Upper lobe of right lung (tissue), 1 donor: ENCODE measurements around the gene KLHL4. TPM values are rescaled to one million over a fixed set of nuclear protein-coding genes. Genes with fewer than 3 reads are reported as not detected.

ENCODE experiments used
- ATAC-seq: fragments of 200-7000 bp; cut with Tn5 transposase; one replicate; pipeline ENCODE4 v1.9.1; 2020; ENCODE audit warnings: mild to moderate bottlenecking, moderate library complexity
- DNase-seq: peaks from one replicate; pipeline ENCODE4 v3.0.0-alpha.2; 2020
- H3K27ac ChIP-seq: fragments of 200-600 bp; one replicate; pipeline ENCODE4 v1.8.0; 2022
- H3K27me3 ChIP-seq: fragments of 200-600 bp; one replicate; pipeline ENCODE4 v1.8.0; 2022; ENCODE audit warnings: mild to moderate bottlenecking
- H3K36me3 ChIP-seq: fragments of 200-600 bp; one replicate; pipeline ENCODE4 v1.8.0; 2022
- H3K4me1 ChIP-seq: fragments of 200-600 bp; one replicate; pipeline ENCODE4 v1.8.0; 2022
- H3K4me3 ChIP-seq: fragments of 200-600 bp; one replicate; pipeline ENCODE4 v1.8.0; 2022; ENCODE audit warnings: mild to moderate bottlenecking
- H3K9me3 ChIP-seq: fragments of 200-600 bp; one replicate; pipeline ENCODE4 v1.8.0; 2022
- intact Hi-C: fragments of 100-400 bp; cut with DNase I; formaldehyde crosslinking; loops from one replicate; pipeline ENCODE4 v1.11.0; 2022
- total RNA-seq: library from RNA; stranded (reverse); fragmentation: NEBNext Ultra II Directional; extraction: Animal tissue kit (Norgen Biotek cat#: 25700); gene quantifications from one replicate; pipeline ENCODE4 v1.2.1, GENCODE V29; 2021
- TF ChIP-seq, protein P1 (sequence below): fragments of 200-600 bp; IDR thresholded peaks from one replicate; pipeline ENCODE4 v1.8.0; 2022; ENCODE audit warnings: antibody characterized with exemption
- donor health status: DM: no; HTN: yes; CAD: no; lungs with severe emphysema.

Gene KLHL4
- total RNA-seq, 1 donor from 2014 or later, result 1.0 TPM

- no peak overlapping the region for H3K27ac ChIP-seq
- TF ChIP-seq, protein P1, sequence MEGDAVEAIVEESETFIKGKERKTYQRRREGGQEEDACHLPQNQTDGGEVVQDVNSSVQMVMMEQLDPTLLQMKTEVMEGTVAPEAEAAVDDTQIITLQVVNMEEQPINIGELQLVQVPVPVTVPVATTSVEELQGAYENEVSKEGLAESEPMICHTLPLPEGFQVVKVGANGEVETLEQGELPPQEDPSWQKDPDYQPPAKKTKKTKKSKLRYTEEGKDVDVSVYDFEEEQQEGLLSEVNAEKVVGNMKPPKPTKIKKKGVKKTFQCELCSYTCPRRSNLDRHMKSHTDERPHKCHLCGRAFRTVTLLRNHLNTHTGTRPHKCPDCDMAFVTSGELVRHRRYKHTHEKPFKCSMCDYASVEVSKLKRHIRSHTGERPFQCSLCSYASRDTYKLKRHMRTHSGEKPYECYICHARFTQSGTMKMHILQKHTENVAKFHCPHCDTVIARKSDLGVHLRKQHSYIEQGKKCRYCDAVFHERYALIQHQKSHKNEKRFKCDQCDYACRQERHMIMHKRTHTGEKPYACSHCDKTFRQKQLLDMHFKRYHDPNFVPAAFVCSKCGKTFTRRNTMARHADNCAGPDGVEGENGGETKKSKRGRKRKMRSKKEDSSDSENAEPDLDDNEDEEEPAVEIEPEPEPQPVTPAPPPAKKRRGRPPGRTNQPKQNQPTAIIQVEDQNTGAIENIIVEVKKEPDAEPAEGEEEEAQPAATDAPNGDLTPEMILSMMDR, result no peak
- H3K4me3 ChIP-seq, result no peak overlapping the region
- no peaks in the 10 kb centered on the region for H3K36me3 ChIP-seq
- DNase-seq, result no peak
- intact Hi-C loops, result no loop called here
- H3K27me3 ChIP-seq, result no peaks in the 10 kb centered on the region
- no peaks in the 10 kb centered on the region for H3K9me3 ChIP-seq
- H3K4me1 ChIP-seq, result no peaks in the 10 kb centered on the region
- ATAC-seq, result no peak
Observed at GRCh38 chrX:87572901-87573300, 55.3 kb downstream of the KLHL4 start.

GRCh38 chrX:87578978-87579377 is 61.4 kb downstream of the KLHL4 start:
- H3K27me3 ChIP-seq, result no peaks in the 10 kb centered on the region
- H3K4me1 ChIP-seq, result no peaks in the 10 kb centered on the region
- H3K9me3 ChIP-seq, result no peaks in the 10 kb centered on the region
- no peak for ATAC-seq
- intact Hi-C loops, result no loop called here
- no peaks in the 10 kb centered on the region for H3K36me3 ChIP-seq
- H3K27ac ChIP-seq, result no peak overlapping the region
- no peak for DNase-seq
- TF ChIP-seq, protein P1, result no peak
- H3K4me3 ChIP-seq, result no peak overlapping the region

GRCh38 chrX:87580862-87581261 is 63.3 kb downstream of the KLHL4 start:
- intact Hi-C loops, result no loop called here
- Histone ChIP-seq H3K4me1 (no peaks in the 10 kb centered on the region), H3K4me3 (no peak overlapping the region), H3K27me3 (no peaks in the 10 kb centered on the region), H3K27ac (no peak overlapping the region), H3K9me3 (no peaks in the 10 kb centered on the region), H3K36me3 (no peaks in the 10 kb centered on the region)
- DNase-seq (no peak), ATAC-seq (no peak)
- TF ChIP-seq, protein P1, result no peak

- DNase-seq (no peak), ATAC-seq (no peak)
- Histone ChIP-seq H3K36me3 (no peaks in the 10 kb centered on the region), H3K9me3 (no peaks in the 10 kb centered on the region), H3K27me3 (no peaks in the 10 kb centered on the region), H3K27ac (no peak overlapping the region), H3K4me3 (no peak overlapping the region), H3K4me1 (no peaks in the 10 kb centered on the region)
- intact Hi-C loops, result no loop called here
- TF ChIP-seq, protein P1, result no peak
Observed at GRCh38 chrX:87582453-87582852, 64.9 kb downstream of the KLHL4 start.

DNA sequence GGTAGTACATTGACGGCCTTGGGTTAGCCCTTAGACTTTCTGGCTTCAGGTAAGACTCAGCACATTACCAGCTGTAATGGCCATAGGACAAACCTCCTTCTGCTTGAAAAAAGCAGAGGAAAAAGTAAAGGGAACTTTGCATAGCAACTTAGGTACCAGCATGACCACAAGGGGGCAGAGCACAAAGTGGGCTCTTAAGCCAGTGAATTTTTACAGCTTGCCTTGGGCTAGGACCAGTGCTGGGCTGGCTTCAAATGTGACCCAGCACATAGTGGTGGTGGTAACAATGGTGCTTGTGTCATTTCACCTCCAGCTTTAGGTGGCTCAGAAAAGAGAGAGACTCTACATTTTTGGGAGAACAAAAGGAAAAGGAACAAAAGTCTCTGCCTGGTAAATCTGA is 66.1 kb downstream of the KLHL4 start:
- intact Hi-C loops, result no loop called here
- Histone ChIP-seq H3K4me1 (no peaks in the 10 kb centered on the region), H3K9me3 (no peaks in the 10 kb centered on the region), H3K27me3 (no peaks in the 10 kb centered on the region), H3K4me3 (no peak overlapping the region), H3K36me3 (no peaks in the 10 kb centered on the region), H3K27ac (no peak overlapping the region)
- ATAC-seq (no peak), DNase-seq (no peak)
- TF ChIP-seq, protein P1, result peak; percentile 22

GRCh38 chrX:87616371-87616770 is 98.8 kb downstream of the KLHL4 start:
- TF ChIP-seq, protein P1, result no peak
- no peak overlapping the region for H3K4me3 ChIP-seq
- H3K27me3 ChIP-seq, result no peaks in the 10 kb centered on the region
- H3K27ac ChIP-seq, result no peak overlapping the region
- ATAC-seq (no peak), DNase-seq (no peak)
- H3K9me3 ChIP-seq, result no peaks in the 10 kb centered on the region
- intact Hi-C loops, result no loop called here
- no peaks in the 10 kb centered on the region for H3K4me1 ChIP-seq
- no peaks in the 10 kb centered on the region for H3K36me3 ChIP-seq
